HL-60 (cell line): ENCODE measurements around the gene ANGPTL2.

Experiments used
- CTCF ChIP-seq: IDR thresholded peaks from one replicate; pipeline ENCODE4 v1.5.1; 2011; ENCODE audit warnings: low read length, control low read depth, inconsistent platforms; ENCODE audit not compliant: insufficient read depth
- GABPA ChIP-seq: IDR thresholded peaks from 2 replicates; pipeline ENCODE4 v1.6.1; 2012; ENCODE audit warnings: low read depth
- POLR2AphosphoS5 ChIP-seq: IDR thresholded peaks from 2 replicates; pipeline ENCODE4 v1.6.1; 2012; ENCODE audit warnings: low read depth
- SPI1 ChIP-seq: IDR thresholded peaks from 2 replicates; pipeline ENCODE4 v1.6.1; 2012; ENCODE audit warnings: low read depth, mild to moderate bottlenecking, borderline replicate concordance

- TF ChIP-seq CTCF (no peak), SPI1 (no peak), GABPA (no peak), POLR2AphosphoS5 (no peak)
Measured at GRCh38 chr9:127065592-127065991, 56.8 kb downstream of the ANGPTL2 start.
